ENCODE results near the gene TNFAIP8. TPM values are rescaled to one million over a fixed set of nuclear protein-coding genes. Genes with fewer than 3 reads are reported as not detected.

TNFAIP8 gene
- total RNA-seq, 1 donor from 2014 or later: 40.6 TPM

DNA sequence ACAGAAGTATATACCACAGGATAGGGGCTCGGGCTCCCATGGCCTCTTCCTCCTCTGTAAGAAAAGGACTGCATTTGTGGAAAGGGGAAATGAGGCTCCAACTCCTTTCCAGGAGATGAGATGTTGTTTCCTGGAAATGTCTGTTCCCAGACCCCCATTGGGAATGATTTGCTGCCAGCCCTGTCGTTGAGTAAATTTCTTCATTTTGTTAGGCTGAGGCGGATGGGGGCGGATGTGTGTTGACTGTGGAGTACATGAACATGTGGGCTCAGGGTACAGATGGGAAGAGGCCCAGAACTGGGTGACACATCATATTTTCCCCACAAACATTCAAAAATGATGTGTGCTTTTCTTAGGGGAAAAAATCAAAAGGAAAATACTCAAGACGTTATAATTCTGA, 28.8 kb upstream of the TNFAIP8 start:
- H3K27me3 Mint-ChIP-seq (ENCODE audit: insufficient read depth, low read depth): peaks cover 2% of the 10 kb centered on the region

DNA sequence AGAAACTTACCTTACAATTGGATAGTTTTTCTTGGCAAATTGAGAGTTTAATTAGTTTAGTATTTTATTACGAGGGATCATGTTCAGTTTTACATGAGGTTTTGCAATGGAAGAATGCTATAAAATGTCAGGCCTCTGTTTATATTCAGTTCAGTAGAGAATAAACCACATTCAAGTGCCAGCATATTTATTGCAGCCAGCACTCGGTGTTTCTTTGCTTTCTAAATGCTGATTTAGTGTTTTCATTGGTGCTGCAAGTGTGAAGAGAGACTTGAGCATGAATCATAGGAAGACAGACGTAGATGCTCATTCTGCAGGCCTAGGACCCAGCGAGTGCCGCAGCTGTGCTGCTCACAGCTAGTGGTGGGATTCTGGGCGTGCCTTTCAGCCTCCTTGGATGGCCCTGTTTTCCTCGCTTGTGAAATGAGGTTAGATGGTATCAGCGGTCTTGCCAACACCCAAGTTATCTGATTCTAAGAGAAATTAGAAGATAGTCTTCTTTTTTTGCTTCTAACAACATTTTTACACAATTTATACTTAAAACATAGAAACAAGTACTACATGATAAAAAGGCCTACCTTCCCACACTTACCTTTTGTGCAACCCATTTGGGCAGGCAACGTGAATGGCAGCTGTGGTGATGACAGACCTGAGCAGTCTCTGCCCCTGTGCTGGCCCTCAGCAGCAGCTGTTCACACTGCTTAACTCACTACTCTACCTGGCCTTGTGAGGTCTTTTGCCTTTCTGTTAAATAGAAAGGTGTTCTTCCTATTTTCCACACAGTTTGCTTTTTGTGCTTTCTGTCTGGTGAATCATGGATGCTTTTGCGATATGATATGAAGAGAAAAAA, 26.8 kb upstream of the TNFAIP8 start:
- no peak overlapping the region for H3K4me3 ChIP-seq
- DNase-seq (ENCODE audit: low spot score): no peak
- no peaks in the 10 kb centered on the region for H3K9me3 ChIP-seq (ENCODE audit: low read depth)
- Mint-ChIP-seq H3K4me3 (no peak overlapping the region), H3K4me1 (peaks cover 30% of the 10 kb centered on the region), H3K36me3 (peaks cover 2% of the 10 kb centered on the region), H3K9me3 (no peaks in the 10 kb centered on the region), H3K27ac (no peak overlapping the region), H3K27me3 (ENCODE audit: insufficient read depth, low read depth) (peaks cover 2% of the 10 kb centered on the region)
- no peak overlapping the region for H3K9ac ChIP-seq
- peaks cover 20% of the 10 kb centered on the region for H3K4me1 ChIP-seq
- TF ChIP-seq EZH2phosphoT487 (IDR thresholded peaks at IDR 0.05): no peak
- H3K4me2 ChIP-seq: no peak overlapping the region
- no peaks in the 10 kb centered on the region for H3K27me3 ChIP-seq
- H3K27ac ChIP-seq: no peak overlapping the region
- no peak overlapping the region for H2AFZ ChIP-seq (replicated peaks)
- no peaks in the 10 kb centered on the region for H3K36me3 ChIP-seq
- H4K20me1 ChIP-seq (ENCODE audit: low read depth): no peaks in the 10 kb centered on the region
- H3F3A ChIP-seq (ENCODE audit: low read depth): no peaks in the 10 kb centered on the region
- H3K79me2 ChIP-seq (ENCODE audit: low read depth): no peaks in the 10 kb centered on the region

More for the DNA sequence above, 28.8 kb upstream of the TNFAIP8 start:
- Mint-ChIP-seq H3K9me3 (no peaks in the 10 kb centered on the region), H3K4me1 (peaks cover 34% of the 10 kb centered on the region), H3K4me3 (no peak overlapping the region), H3K36me3 (peaks cover 2% of the 10 kb centered on the region), H3K27ac (no peak overlapping the region)
- no peak overlapping the region for H3K4me2 ChIP-seq
- H3F3A ChIP-seq (ENCODE audit: low read depth): no peaks in the 10 kb centered on the region
- H3K79me2 ChIP-seq (ENCODE audit: low read depth): no peaks in the 10 kb centered on the region
- no peak overlapping the region for H3K27ac ChIP-seq
- H2AFZ ChIP-seq (replicated peaks): no peak overlapping the region
- no peaks in the 10 kb centered on the region for H3K9me3 ChIP-seq (ENCODE audit: low read depth)
- H3K4me1 ChIP-seq: peaks cover 27% of the 10 kb centered on the region
- H4K20me1 ChIP-seq (ENCODE audit: low read depth): no peaks in the 10 kb centered on the region
- no peaks in the 10 kb centered on the region for H3K27me3 ChIP-seq
- no peak overlapping the region for H3K9ac ChIP-seq
- TF ChIP-seq EZH2 (IDR thresholded peaks at IDR 0.05): no peak
- TF ChIP-seq EZH2phosphoT487 (IDR thresholded peaks at IDR 0.05): no peak
- TF ChIP-seq, protein P1, sequence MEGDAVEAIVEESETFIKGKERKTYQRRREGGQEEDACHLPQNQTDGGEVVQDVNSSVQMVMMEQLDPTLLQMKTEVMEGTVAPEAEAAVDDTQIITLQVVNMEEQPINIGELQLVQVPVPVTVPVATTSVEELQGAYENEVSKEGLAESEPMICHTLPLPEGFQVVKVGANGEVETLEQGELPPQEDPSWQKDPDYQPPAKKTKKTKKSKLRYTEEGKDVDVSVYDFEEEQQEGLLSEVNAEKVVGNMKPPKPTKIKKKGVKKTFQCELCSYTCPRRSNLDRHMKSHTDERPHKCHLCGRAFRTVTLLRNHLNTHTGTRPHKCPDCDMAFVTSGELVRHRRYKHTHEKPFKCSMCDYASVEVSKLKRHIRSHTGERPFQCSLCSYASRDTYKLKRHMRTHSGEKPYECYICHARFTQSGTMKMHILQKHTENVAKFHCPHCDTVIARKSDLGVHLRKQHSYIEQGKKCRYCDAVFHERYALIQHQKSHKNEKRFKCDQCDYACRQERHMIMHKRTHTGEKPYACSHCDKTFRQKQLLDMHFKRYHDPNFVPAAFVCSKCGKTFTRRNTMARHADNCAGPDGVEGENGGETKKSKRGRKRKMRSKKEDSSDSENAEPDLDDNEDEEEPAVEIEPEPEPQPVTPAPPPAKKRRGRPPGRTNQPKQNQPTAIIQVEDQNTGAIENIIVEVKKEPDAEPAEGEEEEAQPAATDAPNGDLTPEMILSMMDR (IDR thresholded peaks at IDR 0.05): no peak
- H3K36me3 ChIP-seq: no peaks in the 10 kb centered on the region
- H3K4me3 ChIP-seq: no peak overlapping the region
- DNase-seq (ENCODE audit: low spot score): no peak

DNA sequence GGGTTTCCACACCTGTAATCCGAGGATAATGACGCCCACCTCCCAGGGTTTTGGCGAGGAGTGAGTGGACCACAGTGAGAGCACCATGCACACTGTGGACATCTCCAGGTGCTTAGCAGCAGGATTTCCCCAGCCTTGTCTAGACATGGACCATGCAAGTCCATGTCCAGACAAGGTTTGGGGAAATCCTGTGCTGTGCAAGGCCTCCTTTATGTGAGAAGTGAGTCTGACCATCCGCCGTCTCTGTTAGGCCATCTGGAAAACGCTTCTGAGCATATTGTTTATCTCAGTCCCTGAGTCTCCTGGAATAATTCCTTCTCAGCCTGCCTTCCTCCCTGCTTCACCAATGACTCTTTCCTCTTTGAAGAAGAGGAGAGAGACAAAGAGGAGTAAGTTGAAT, 26.2 kb upstream of the TNFAIP8 start:
- Histone ChIP-seq H3F3A (ENCODE audit: low read depth) (no peaks in the 10 kb centered on the region), H2AFZ (replicated peaks) (no peak overlapping the region), H3K36me3 (no peaks in the 10 kb centered on the region), H3K27ac (no peak overlapping the region), H3K4me1 (peaks cover 20% of the 10 kb centered on the region), H3K4me3 (no peak overlapping the region), H4K20me1 (ENCODE audit: low read depth) (no peaks in the 10 kb centered on the region), H3K27me3 (no peaks in the 10 kb centered on the region), H3K79me2 (ENCODE audit: low read depth) (no peaks in the 10 kb centered on the region), H3K9ac (no peak overlapping the region), H3K4me2 (no peak overlapping the region), H3K9me3 (ENCODE audit: low read depth) (no peaks in the 10 kb centered on the region)
- no peaks in the 10 kb centered on the region for H3K9me3 Mint-ChIP-seq
- no peak for DNase-seq (ENCODE audit: low spot score)
- no peak overlapping the region for H3K27ac Mint-ChIP-seq
- peaks cover 2% of the 10 kb centered on the region for H3K36me3 Mint-ChIP-seq
- TF ChIP-seq EZH2phosphoT487 (IDR thresholded peaks at IDR 0.05) (no peak), EZH2 (IDR thresholded peaks at IDR 0.05) (no peak)
- TF ChIP-seq, protein P1 (IDR thresholded peaks at IDR 0.05): no peak
- H3K27me3 Mint-ChIP-seq (ENCODE audit: insufficient read depth, low read depth): peaks cover 2% of the 10 kb centered on the region
- peaks cover 30% of the 10 kb centered on the region for H3K4me1 Mint-ChIP-seq
- H3K4me3 Mint-ChIP-seq: no peak overlapping the region

Measured in neural progenitor cell (in vitro differentiated cells).